H54 (cell line): ENCODE data around the gene GPR12.

ENCODE experiments used
- DNase-seq: peaks from one replicate; pipeline ENCODE4 v3.0.0; 2011; ENCODE audit warnings: low spot score, mixed read lengths; ENCODE audit not compliant: insufficient read length
- FAIRE-seq: peaks from 3 replicates; lab custom pipeline; 2011; peaks lifted over from hg19 to GRCh38; lab: Jason Lieb, UNC
- POLR2A ChIP-seq: IDR thresholded peaks from 2 replicates; pipeline ENCODE4 v1.6.1; 2011; ENCODE audit warnings: low read depth, mild to moderate bottlenecking, low read length

The GPR12 gene

GRCh38 chr13:26722321-26722720 is 38.3 kb downstream of the GPR12 start:
- DNase-seq (no peak), FAIRE-seq (no peak)
- no peak for TF ChIP-seq POLR2A

GRCh38 chr13:26721251-26722121 is 39.1 kb downstream of the GPR12 start:
- FAIRE-seq (no peak), DNase-seq (no peak)
- no peak for TF ChIP-seq POLR2A

GRCh38 chr13:26719356-26719945 is 41.1 kb downstream of the GPR12 start:
- TF ChIP-seq POLR2A = no peak
- DNase-seq = no peak
- no peak for FAIRE-seq

GRCh38 chr13:26718872-26719271 is 41.7 kb downstream of the GPR12 start:
- DNase-seq = no peak
- TF ChIP-seq POLR2A = no peak
- FAIRE-seq = no peak

- FAIRE-seq = no peak
- DNase-seq = no peak
- TF ChIP-seq POLR2A = no peak
Measured at GRCh38 chr13:26718146-26718545, 42.4 kb downstream of the GPR12 start.

- FAIRE-seq (no peak), DNase-seq (no peak)
- no peak for TF ChIP-seq POLR2A
Measured at GRCh38 chr13:26716984-26717383, 43.6 kb downstream of the GPR12 start.

- no peak for TF ChIP-seq POLR2A
- no peak for FAIRE-seq
- no peak for DNase-seq
Measured at GRCh38 chr13:26713341-26713740, 47.2 kb downstream of the GPR12 start.

GRCh38 chr13:26711211-26711610 is 49.4 kb downstream of the GPR12 start:
- no peak for FAIRE-seq
- DNase-seq = no peak
- TF ChIP-seq POLR2A = no peak

GRCh38 chr13:26710166-26710565 is 50.4 kb downstream of the GPR12 start:
- TF ChIP-seq POLR2A = no peak
- FAIRE-seq = no peak
- DNase-seq = no peak

GRCh38 chr13:26709461-26709860 is 51.1 kb downstream of the GPR12 start:
- DNase-seq (no peak), FAIRE-seq (no peak)
- no peak for TF ChIP-seq POLR2A

- no peak for TF ChIP-seq POLR2A
- FAIRE-seq = no peak
- no peak for DNase-seq
Measured at GRCh38 chr13:26708007-26708297, 52.6 kb downstream of the GPR12 start.

GRCh38 chr13:26707122-26708006 is 53.2 kb downstream of the GPR12 start:
- no peak for FAIRE-seq
- no peak for TF ChIP-seq POLR2A
- peak; percentile 33 for DNase-seq

- DNase-seq = no peak
- FAIRE-seq = no peak
Measured at GRCh38 chr13:26706381-26706780, 54.2 kb downstream of the GPR12 start.

GRCh38 chr13:26705536-26705935 is 55.0 kb downstream of the GPR12 start:
- no peak for TF ChIP-seq POLR2A
- no peak for DNase-seq
- no peak for FAIRE-seq

More at GRCh38 chr13:26706381-26706780, 54.2 kb downstream of the GPR12 start:
- no peak for TF ChIP-seq POLR2A
